ENCODE results near the gene PTPRM. TPM values are rescaled to one million over a fixed set of nuclear protein-coding genes. Genes with fewer than 3 reads are reported as not detected.

The PTPRM gene
- total RNA-seq, 4 donors from 2014 or later, result 62.7 to 94.0 (median 76.0) TPM

DNA sequence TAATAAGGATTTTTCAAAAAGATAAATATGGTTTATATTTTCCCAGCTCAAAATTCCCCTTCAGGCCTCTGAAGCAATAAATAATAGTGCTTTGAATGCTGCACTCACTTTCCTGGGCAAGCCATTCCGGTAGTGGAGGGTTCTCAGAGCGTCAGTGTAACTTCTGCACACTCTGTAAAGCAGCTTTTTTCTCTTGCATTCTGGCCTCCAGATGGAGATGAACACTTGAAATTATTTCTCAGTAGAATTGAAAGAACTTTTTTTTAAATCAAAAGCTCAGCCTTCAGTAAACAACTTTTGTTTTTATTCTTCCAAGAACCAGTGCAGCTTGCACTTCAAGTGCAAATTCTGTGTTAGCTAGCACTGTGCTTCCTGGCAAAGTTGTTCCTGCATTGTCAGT lies 761.0 kb downstream of the PTPRM start:
- Histone ChIP-seq H3K36me3 (peaks cover 0 to 1% (median 0%) of the 10 kb centered on the region in 4 donors), H3K27me3 (no peaks in the 10 kb centered on the region), H3K9me3 (no peaks in the 10 kb centered on the region), H3K27ac (replicated peaks in 1 of 4) (no peak overlapping the region), H3K4me1 (peaks cover 0 to 25% (median 20%) of the 10 kb centered on the region in 4 donors), H3K4me3 (no peak overlapping the region)
- no peak for DNase-seq (ENCODE audit: extremely low spot score)
- intact Hi-C loops (cut with DNase I), result no loop called here
- TF ChIP-seq EP300 (IDR thresholded peaks at IDR 0.05) (no peak), POLR2AphosphoS5 (IDR thresholded peaks at IDR 0.05) (no peak), CTCF (IDR thresholded peaks at IDR 0.05) (no peak), POLR2A (IDR thresholded peaks at IDR 0.05; ENCODE audit: low read depth) (no peak)
- WGBS, result 14% methylated on average over 2 of the region's 2 CpGs

DNA sequence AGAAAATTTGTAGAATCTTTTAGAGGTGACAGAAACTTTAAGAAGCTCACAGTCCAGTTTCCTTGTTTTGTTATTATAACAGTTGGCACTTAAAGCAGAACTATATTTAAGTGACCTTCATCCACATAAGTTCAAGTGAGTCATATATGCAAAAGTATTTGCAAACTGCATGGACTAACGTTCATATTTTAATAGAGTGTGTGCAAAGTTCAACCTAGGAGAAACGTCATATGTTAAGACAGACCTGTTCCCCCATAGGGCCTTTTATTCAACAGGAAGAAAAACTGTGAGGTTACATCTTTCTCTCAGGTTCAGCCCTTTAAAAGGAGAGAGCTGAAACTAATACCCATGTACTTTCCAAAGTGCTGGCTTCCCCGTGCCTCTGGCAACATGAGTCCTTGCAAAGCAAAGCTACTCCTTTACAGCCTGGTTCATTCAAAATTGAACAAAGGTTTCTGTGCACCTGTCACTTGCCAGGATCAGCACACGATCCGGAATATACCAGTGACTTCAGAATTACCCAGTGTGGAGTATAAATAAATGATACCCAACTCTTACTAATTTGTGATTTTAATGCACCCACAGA lies 762.2 kb downstream of the PTPRM start:
- no peaks in the 10 kb centered on the region for H3K36me3 ChIP-seq
- DNase-seq (ENCODE audit: extremely low spot score), result no peak
- H3K27ac ChIP-seq (replicated peaks in 1 of 4), result no peak overlapping the region
- H3K9me3 ChIP-seq, result no peaks in the 10 kb centered on the region
- no peaks in the 10 kb centered on the region for H3K27me3 ChIP-seq
- H3K4me3 ChIP-seq, result no peak overlapping the region
- intact Hi-C loops (cut with DNase I), result no loop called here
- H3K4me1 ChIP-seq, result peaks cover 0 to 25% (median 20%) of the 10 kb centered on the region in 4 donors
- WGBS, result 56% methylated on average over 5 of the region's 5 CpGs
- TF ChIP-seq POLR2AphosphoS5 (IDR thresholded peaks at IDR 0.05), result no peak
- no peak for TF ChIP-seq POLR2A (IDR thresholded peaks at IDR 0.05; ENCODE audit: low read depth)
- TF ChIP-seq CTCF (IDR thresholded peaks at IDR 0.05), result no peak
- TF ChIP-seq EP300 (IDR thresholded peaks at IDR 0.05), result no peak

GRCh38 chr18:8330575-8330974 lies 763.5 kb downstream of the PTPRM start:
- WGBS, result 93% methylated on average over 10 of the region's 10 CpGs
- TF ChIP-seq EP300 (IDR thresholded peaks at IDR 0.05) (no peak), CTCF (IDR thresholded peaks at IDR 0.05) (no peak), POLR2AphosphoS5 (IDR thresholded peaks at IDR 0.05) (no peak), POLR2A (IDR thresholded peaks at IDR 0.05; ENCODE audit: low read depth) (no peak)
- H3K9me3 ChIP-seq, result no peaks in the 10 kb centered on the region
- H3K4me3 ChIP-seq, result no peak overlapping the region
- intact Hi-C loops (cut with DNase I), result no loop called here
- H3K27ac ChIP-seq (replicated peaks in 1 of 4), result no peak overlapping the region
- H3K4me1 ChIP-seq, result peaks cover 0 to 25% (median 20%) of the 10 kb centered on the region in 4 donors
- H3K27me3 ChIP-seq, result no peaks in the 10 kb centered on the region
- no peak for DNase-seq (ENCODE audit: extremely low spot score)
- no peaks in the 10 kb centered on the region for H3K36me3 ChIP-seq

DNA sequence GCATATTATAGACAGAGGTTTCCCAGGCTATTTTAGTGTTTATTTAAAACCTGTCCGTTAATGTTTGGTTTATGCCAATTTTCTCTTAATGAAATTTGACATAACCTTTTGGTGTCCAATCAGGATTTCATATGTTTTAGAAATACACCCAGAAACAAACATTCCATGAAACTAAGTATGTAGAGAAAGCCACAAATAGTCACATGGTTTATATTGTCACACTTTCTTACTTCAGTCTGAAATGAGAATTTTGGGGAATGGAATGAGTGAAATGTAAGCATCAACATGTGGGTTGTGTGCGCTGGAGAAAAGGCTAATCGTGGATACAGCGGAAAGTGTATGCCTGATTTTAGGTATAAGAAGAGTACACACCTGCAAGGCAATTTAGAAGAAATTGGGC lies 765.2 kb downstream of the PTPRM start:
- Histone ChIP-seq H3K27me3 (no peaks in the 10 kb centered on the region), H3K4me1 (peaks cover 0 to 23% (median 20%) of the 10 kb centered on the region in 4 donors), H3K4me3 (no peak overlapping the region), H3K27ac (replicated peaks in 1 of 4) (no peak overlapping the region), H3K9me3 (no peaks in the 10 kb centered on the region), H3K36me3 (no peaks in the 10 kb centered on the region)
- DNase-seq (ENCODE audit: extremely low spot score), result no peak
- intact Hi-C loops (cut with DNase I), result no loop called here
- 87% methylated on average over 4 of the region's 4 CpGs for WGBS
- TF ChIP-seq POLR2A (IDR thresholded peaks at IDR 0.05; ENCODE audit: low read depth), result no peak
- TF ChIP-seq POLR2AphosphoS5 (IDR thresholded peaks at IDR 0.05), result no peak
- no peak for TF ChIP-seq EP300 (IDR thresholded peaks at IDR 0.05)
- no peak for TF ChIP-seq CTCF (IDR thresholded peaks at IDR 0.05)

DNA sequence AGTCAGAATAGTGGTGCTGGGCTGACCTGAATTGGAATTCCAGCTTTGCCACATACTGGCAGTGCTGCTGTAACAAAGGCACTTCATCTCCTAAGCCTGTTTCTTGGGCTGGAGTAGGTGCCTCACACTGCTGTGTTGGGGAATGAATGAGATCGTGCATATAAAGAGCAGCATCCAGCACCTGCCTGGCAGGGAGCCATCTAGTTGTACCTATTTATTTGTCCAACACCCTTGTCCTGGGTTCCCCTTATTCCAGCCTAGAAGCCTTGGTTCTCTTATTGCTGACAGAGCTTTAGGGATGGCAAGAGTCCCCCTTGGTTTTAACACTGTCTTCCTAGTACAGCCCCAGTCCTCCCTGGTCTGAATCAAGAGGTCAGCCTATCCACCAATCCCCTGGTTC lies 766.8 kb downstream of the PTPRM start:
- H3K27ac ChIP-seq (replicated peaks in 1 of 4), result no peak overlapping the region
- TF ChIP-seq EP300 (IDR thresholded peaks at IDR 0.05) (no peak), POLR2A (IDR thresholded peaks at IDR 0.05; ENCODE audit: low read depth) (no peak), POLR2AphosphoS5 (IDR thresholded peaks at IDR 0.05) (no peak), CTCF (IDR thresholded peaks at IDR 0.05) (no peak)
- H3K27me3 ChIP-seq, result no peaks in the 10 kb centered on the region
- H3K36me3 ChIP-seq, result no peaks in the 10 kb centered on the region
- WGBS, result 100% methylated on average over 1 of the region's 1 CpG
- no peaks in the 10 kb centered on the region for H3K9me3 ChIP-seq
- intact Hi-C loops (cut with DNase I), result no loop called here
- DNase-seq (ENCODE audit: extremely low spot score), result no peak
- no peak overlapping the region for H3K4me3 ChIP-seq
- H3K4me1 ChIP-seq, result peaks cover 0 to 6% (median 5%) of the 10 kb centered on the region in 4 donors

Measured in esophagus muscularis mucosa (tissue), 4 donors.